Measurements from ENCODE around the gene OR2AG2.

The OR2AG2 gene

DNA sequence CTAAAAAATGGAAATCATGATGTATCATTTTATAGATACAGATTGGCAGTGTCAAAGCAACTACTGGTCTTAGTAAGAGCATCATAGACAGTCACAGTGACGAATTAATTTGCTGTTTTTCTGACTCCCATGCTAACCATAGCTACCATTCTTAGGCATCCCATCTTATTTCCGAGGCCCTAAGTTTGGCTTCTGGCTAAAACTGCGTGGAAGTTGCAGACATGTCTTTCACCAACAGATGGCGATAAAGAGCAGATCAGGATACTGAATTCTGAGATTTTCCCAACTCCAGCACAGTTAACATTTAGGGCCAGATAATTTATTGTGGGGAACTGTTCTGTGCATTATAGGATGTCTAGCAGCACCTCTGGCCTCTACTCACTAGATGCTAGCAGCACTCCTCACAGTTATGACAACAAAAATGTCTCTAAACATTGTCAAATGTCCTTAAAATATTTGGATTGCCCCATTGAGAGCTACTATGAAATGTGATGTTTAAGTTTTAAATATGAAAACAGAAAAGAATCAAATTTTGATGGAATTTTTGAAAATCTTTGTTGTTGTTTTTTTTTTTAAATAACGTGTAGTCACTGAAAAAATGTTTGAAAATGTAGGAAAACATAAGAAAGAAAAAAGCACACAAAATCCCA is 16.3 kb downstream of the OR2AG2 start:
- Mint-ChIP-seq H3K9me3 (no peaks in the 10 kb centered on the region), H3K27me3 (no peaks in the 10 kb centered on the region), H3K4me3 (no peak overlapping the region), H3K27ac (no peak overlapping the region), H3K36me3 (ENCODE audit: low read depth) (no peaks in the 10 kb centered on the region), H3K4me1 (ENCODE audit: low read depth) (peaks cover 4% of the 10 kb centered on the region)

DNA sequence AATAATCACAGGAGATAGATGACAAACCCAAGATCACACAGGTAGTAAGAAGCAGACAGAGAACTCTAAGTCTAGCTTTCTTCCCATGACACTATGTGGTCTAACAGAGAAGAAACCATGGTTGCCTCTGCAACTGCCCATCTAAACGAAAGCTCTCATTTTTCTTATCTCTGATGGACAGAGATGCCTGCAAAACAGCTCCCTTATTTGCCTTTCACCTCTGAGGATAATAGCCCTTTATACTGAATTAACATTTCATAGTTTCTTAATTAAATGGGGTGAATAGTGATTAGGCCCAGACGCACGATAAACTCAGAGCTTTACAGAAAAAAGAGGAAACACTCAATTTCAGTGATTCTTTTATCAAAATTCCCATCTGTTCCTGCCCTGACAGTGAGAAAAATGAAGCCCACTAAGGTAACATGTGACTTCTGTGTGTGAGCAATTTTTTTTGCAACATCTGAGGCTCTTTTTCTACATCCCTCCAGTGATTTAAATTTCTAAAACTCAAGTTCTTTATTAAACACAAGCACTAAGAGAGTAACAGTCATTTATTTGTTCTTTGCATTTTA is 24.6 kb downstream of the OR2AG2 start:
- Mint-ChIP-seq H3K27ac (no peak overlapping the region), H3K4me3 (no peak overlapping the region), H3K36me3 (ENCODE audit: low read depth) (no peaks in the 10 kb centered on the region), H3K27me3 (no peaks in the 10 kb centered on the region), H3K4me1 (ENCODE audit: low read depth) (peaks cover 16% of the 10 kb centered on the region), H3K9me3 (no peaks in the 10 kb centered on the region)

DNA sequence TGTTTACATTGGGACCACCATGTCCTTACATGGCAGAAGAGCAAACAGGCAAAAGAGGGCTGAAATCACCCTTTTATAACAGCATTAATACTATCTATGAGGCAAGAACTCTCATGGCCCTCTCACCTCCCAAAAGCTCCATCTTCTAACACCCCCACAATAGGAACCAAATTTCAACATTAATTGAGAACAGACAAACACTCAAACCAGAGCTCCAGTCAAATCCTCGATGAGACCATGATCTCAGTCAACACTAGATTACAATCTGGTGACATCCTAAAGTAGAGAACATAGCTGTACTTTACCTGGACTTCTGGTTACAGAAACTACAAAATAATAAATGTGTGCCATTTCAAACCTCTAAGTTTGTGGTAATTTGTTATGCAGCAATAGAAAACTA is 25.1 kb downstream of the OR2AG2 start:
- Mint-ChIP-seq H3K4me1 (ENCODE audit: low read depth) (peaks cover 21% of the 10 kb centered on the region), H3K27me3 (no peaks in the 10 kb centered on the region), H3K36me3 (ENCODE audit: low read depth) (no peaks in the 10 kb centered on the region), H3K27ac (no peak overlapping the region), H3K9me3 (no peaks in the 10 kb centered on the region), H3K4me3 (no peak overlapping the region)

DNA sequence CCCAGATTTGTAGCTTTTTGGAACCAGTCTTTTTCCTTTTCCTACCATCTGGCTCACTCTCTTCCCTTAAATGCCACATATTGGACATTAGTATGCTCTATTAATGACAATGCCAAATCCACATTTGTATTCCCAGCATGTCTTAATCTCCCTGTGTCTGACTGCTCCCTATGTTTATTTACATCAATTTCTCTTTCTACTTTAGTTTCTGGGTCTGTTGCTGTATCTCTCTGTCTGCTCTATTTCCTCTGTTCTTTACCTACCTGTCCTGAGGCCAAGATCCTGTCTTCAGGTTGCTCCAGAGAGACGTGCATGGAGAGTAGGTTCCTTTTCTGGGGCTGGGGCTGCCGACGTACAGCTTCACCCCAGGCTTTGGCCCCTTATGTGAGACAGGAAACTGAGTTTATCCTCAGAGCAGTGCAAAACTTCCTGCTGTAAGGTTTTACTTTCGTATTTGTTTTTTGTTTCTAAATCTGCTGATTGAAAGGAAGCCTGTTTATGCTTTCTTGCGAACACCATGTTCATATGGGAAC is 25.6 kb downstream of the OR2AG2 start:
- no peaks in the 10 kb centered on the region for H3K9me3 Mint-ChIP-seq
- peaks cover 24% of the 10 kb centered on the region for H3K4me1 Mint-ChIP-seq (ENCODE audit: low read depth)
- H3K4me3 Mint-ChIP-seq: no peak overlapping the region
- H3K27me3 Mint-ChIP-seq: no peaks in the 10 kb centered on the region
- peaks cover under 1% of the 10 kb centered on the region for H3K36me3 Mint-ChIP-seq (ENCODE audit: low read depth)
- no peak overlapping the region for H3K27ac Mint-ChIP-seq

DNA sequence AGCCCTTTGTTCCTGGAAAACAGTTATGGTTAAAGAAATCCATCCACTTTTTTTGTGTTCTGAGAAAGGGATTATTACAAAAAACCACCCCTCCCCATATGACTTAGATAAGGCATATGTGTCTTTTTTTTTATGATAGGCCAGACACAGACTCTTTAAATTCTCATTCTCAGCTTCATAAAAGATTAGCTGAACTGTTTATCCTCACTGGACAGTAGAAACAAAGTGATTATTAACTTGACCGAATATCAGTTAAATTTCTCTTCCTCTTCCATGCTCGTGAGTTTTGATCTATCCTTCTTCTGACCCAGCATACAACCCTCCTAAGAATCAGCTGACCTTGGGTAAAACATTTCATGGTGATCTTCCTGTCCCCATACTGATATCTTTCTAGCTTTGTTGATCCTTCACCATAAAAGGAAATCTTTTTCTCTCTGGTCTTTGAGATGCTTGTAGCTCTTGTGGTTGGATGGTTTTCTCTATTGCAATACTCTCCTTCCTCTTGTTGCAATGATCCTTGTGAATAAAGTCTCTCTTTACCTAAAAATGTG is 26.2 kb downstream of the OR2AG2 start:
- no peak overlapping the region for H3K27ac Mint-ChIP-seq
- peaks cover 4% of the 10 kb centered on the region for H3K36me3 Mint-ChIP-seq (ENCODE audit: low read depth)
- no peaks in the 10 kb centered on the region for H3K9me3 Mint-ChIP-seq
- peaks cover 28% of the 10 kb centered on the region for H3K4me1 Mint-ChIP-seq (ENCODE audit: low read depth)
- H3K27me3 Mint-ChIP-seq: no peaks in the 10 kb centered on the region
- no peak overlapping the region for H3K4me3 Mint-ChIP-seq

DNA sequence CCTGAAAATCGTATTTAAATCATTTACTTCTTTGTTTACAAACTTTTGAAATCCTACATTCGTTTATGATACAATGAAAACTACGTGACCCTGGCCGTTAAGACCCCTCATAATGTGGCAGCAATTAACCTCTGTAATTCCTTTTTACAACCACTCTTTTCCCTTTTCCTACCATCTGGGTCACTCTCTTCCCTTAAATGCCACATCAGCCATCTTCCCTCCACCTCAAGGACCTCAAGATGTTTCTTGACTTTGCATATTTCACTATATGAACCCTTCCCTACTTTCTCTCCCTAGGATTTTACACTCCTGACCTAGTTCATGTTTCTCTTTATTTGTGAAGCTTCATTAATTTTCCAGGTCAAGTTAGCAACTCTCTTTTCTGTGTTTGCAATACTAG is 26.8 kb downstream of the OR2AG2 start:
- no peaks in the 10 kb centered on the region for H3K9me3 Mint-ChIP-seq
- H3K4me1 Mint-ChIP-seq (ENCODE audit: low read depth): peaks cover 31% of the 10 kb centered on the region
- H3K27ac Mint-ChIP-seq: no peak overlapping the region
- no peak overlapping the region for H3K4me3 Mint-ChIP-seq
- H3K27me3 Mint-ChIP-seq: no peaks in the 10 kb centered on the region
- H3K36me3 Mint-ChIP-seq (ENCODE audit: low read depth): peaks cover 4% of the 10 kb centered on the region

DNA sequence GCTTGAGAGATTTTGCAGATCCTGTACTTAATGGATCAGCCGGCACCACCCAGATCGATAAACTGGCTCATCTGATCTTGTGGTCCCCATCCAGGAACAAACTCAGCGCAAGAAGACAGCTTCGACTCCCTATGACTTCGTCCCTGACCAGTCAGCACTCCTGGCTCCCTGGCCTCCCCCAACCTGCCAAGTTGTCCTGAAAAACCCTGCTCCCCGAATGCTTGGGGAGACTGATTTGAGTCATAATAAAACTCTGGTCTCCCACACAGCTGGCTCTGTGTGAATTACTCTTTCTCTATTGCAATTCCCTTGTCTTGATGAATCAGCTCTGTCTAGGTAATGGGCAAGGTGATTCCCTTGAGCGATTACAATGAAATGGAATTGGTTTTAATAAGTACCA is 29.5 kb downstream of the OR2AG2 start:
- no peaks in the 10 kb centered on the region for H3K9me3 Mint-ChIP-seq
- H3K27ac Mint-ChIP-seq: peak overlapping the region; percentile 65
- H3K36me3 Mint-ChIP-seq (ENCODE audit: low read depth): peaks cover 17% of the 10 kb centered on the region
- peaks cover 56% of the 10 kb centered on the region for H3K4me1 Mint-ChIP-seq (ENCODE audit: low read depth)
- no peaks in the 10 kb centered on the region for H3K27me3 Mint-ChIP-seq
- H3K4me3 Mint-ChIP-seq: no peak overlapping the region

DNA sequence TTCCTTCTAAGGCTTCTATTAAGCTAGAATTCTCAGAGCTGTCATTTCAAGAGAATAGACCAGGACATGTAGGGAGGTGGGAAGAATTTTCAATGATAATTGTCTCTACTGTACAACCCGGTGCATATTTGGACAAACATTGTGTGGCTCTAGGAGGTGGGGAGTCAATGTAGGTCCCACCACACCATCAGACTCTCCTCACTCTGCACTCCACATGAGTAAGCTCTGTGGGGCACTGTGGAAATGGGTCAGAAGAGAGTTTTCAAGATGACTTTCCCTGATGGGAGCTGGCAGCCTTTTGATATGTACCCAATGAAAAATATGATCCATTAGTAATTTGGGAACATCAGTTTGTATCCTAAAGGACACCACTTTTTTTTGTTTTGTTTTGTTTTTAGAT is 33.2 kb downstream of the OR2AG2 start:
- H3K9me3 Mint-ChIP-seq: no peaks in the 10 kb centered on the region
- H3K4me1 Mint-ChIP-seq (ENCODE audit: low read depth): peaks cover 91% of the 10 kb centered on the region
- peaks cover 45% of the 10 kb centered on the region for H3K36me3 Mint-ChIP-seq (ENCODE audit: low read depth)
- no peaks in the 10 kb centered on the region for H3K27me3 Mint-ChIP-seq
- H3K27ac Mint-ChIP-seq: peak overlapping the region; percentile 61
- H3K4me3 Mint-ChIP-seq: no peak overlapping the region

DNA sequence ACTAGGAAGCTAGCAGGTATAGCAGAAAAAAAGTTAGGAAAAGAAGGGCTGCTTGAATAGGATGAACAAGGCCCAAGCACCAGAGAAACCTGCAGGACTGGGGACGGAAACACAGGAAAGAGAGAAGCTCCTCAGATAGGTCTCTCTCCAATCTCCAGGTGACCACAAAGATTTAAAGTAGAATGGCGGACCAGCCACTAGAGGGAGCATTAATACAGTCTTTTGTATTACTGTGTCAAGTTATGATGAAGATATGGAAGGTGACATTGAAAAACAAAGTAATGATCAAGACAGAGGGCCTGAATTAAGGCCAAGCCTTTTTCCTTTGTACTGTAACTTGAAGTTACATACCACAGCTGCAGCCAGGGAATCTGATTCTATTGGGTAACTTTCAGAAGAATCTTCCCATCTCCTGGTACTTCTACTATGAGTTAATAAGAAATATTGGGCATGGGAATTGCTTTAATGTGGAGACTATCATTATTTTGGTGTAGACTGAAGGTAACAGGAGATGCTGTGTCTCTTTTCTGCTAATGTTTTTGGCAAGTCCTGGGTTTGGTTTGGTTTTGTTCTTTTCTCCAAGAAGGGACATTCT is 33.8 kb downstream of the OR2AG2 start:
- Mint-ChIP-seq H3K36me3 (ENCODE audit: low read depth) (peaks cover 51% of the 10 kb centered on the region), H3K4me3 (no peak overlapping the region), H3K27me3 (no peaks in the 10 kb centered on the region), H3K27ac (peak overlapping the region; percentile 61), H3K9me3 (no peaks in the 10 kb centered on the region), H3K4me1 (ENCODE audit: low read depth) (peaks cover 91% of the 10 kb centered on the region)

DNA sequence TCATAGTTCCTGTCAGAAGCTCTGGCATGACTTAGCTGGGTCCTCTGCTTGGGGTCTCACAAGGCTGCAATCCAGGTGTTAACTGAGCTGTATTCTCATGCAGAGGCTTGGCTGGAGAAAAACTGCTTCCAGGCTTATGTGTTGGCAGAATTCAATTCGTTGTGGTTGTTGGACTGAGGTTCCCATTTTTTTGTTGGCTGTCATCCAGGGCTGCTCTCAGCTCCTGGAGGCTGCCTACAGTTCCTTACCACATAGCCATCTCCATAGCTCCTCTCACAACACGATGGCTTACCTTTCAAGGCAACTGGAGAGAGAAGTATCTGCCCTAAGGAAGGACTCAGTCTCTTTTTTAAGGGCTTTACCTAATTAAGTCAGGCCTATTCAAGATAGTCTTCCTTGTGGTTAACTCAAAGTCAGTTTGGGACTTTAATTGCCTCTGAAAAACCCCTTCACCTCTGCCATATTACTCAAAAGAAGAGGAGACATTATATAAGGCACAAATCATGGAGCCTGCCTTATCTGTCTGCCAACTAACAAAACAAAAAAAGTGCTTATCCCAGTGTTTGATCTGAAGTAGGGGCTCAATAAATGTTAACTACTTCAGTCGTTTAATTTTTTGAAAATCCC is 35.2 kb downstream of the OR2AG2 start:
- H3K9me3 Mint-ChIP-seq: no peaks in the 10 kb centered on the region
- peak overlapping the region; percentile 89 for H3K27ac Mint-ChIP-seq
- peaks cover 86% of the 10 kb centered on the region for H3K4me1 Mint-ChIP-seq (ENCODE audit: low read depth)
- no peaks in the 10 kb centered on the region for H3K27me3 Mint-ChIP-seq
- peaks cover 58% of the 10 kb centered on the region for H3K36me3 Mint-ChIP-seq (ENCODE audit: low read depth)
- H3K4me3 Mint-ChIP-seq: peak overlapping the region; percentile 51

DNA sequence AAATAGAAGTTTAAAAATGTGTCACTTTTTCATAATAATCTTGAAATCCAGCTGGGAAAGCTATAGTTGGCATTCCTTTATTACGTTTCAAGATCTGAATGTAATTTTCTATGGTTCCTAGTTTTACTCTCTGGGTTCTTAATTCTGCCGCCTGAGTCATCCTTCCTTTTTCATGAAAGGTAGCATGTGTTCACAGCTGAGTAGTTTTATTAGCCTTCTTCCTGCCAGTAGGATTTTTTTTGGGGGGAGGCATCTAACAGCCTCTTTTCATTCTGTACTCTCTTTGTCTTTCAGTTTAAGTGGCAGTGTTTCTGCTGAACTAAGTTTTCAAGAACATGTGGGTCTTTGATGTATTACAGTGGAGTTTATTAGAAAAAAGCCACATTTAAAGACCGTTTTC is 36.5 kb downstream of the OR2AG2 start:
- Mint-ChIP-seq H3K27ac (peak overlapping the region; percentile 89), H3K4me3 (peak overlapping the region; percentile 38), H3K36me3 (ENCODE audit: low read depth) (peaks cover 56% of the 10 kb centered on the region), H3K27me3 (no peaks in the 10 kb centered on the region), H3K9me3 (no peaks in the 10 kb centered on the region), H3K4me1 (ENCODE audit: low read depth) (peaks cover 87% of the 10 kb centered on the region)

DNA sequence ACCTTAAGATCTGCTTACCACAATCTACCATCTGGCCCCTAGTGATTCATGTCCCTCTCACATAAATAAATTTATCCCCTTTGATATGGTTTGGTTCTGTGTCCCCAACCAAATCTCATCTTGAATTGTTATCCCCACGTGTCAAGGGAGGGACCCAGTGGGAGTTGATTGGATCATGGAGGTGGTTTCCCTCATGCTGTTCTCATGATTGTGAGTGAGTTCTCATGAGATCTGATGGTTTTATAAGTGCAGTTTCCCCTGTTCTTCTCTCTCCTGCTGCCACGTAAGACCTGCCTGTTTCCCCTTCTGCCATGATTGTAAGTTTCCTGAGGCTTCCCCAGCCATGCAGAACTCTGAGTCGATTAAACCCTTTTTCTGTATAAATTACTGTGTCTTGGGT is 37.2 kb downstream of the OR2AG2 start:
- Mint-ChIP-seq H3K4me1 (ENCODE audit: low read depth) (peaks cover 87% of the 10 kb centered on the region), H3K27me3 (no peaks in the 10 kb centered on the region), H3K27ac (peak overlapping the region; percentile 89), H3K4me3 (peak overlapping the region; percentile 38), H3K36me3 (ENCODE audit: low read depth) (peaks cover 52% of the 10 kb centered on the region), H3K9me3 (no peaks in the 10 kb centered on the region)

DNA sequence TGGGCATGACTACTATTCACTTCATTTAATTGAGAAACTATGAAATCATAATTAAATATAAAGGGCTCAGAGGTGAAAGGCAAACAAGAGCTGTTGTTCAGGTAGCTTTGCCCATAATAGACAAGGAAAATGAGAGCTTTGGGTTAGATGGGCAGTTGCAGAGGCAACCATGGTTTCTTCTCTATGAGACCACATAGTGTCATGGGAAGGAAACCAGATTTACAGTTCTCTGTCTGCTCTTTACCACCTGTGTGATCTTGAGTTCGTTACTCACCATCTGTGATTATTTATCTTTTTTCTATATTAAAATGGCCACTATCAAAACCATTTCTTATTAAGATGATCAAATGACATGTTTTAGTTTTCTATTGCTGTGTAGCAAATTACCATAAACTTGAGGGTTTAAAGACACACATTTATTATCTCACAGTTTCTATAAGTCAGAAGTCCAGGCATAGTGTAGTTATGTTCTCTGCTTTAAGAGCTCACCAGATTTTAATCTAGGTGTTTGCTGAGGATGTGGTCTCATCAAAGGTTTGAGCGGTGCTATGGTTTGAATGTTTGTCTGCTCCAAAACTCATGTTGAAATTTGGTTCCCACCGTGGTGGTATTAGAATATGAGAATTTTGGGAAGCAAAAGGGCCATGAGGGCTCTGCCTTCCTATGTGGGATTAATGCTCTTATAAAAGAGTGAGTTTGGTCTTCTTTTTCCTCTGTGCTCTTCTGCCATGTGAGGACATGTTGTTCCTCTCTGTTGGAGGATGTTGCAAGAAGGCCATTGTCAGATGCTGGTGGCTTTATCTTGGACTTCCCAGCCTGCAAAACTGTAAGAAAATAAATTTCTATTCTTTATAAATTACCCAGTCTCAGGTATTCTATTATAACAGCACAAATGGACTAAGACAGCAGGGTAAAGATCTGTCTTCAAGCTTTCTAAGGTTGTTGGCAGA is 38.2 kb downstream of the OR2AG2 start:
- H3K9me3 Mint-ChIP-seq: no peaks in the 10 kb centered on the region
- H3K27me3 Mint-ChIP-seq: no peaks in the 10 kb centered on the region
- H3K4me3 Mint-ChIP-seq: peak overlapping the region; percentile 7
- H3K4me1 Mint-ChIP-seq (ENCODE audit: low read depth): peaks cover 87% of the 10 kb centered on the region
- H3K36me3 Mint-ChIP-seq (ENCODE audit: low read depth): peaks cover 51% of the 10 kb centered on the region
- H3K27ac Mint-ChIP-seq: peak overlapping the region; percentile 89

Data from stimulated activated naive CD8-positive, alpha-beta T cell treated with anti-CD3 and anti-CD28 coated beads, Interleukin-15, Interleukin-2, amounts not matched to agents 100 ng/mL and 50 ng/mL, for 24 hours (primary cell).